HFF-Myc (cell line): ENCODE measurements around the gene GNA12.

ENCODE experiments used
- DNase-seq: peaks from one replicate; pipeline ENCODE4 v3.0.0-alpha.2; 2011; ENCODE audit warnings: low read depth; ENCODE audit errors: extremely low read depth
- H3K4me3 ChIP-seq: replicated peaks from 2 replicates; pipeline ENCODE4 v1.5.1; 2011; ENCODE audit warnings: low read depth, mild to moderate bottlenecking, control low read depth, low read length
- CTCF ChIP-seq: IDR thresholded peaks from 2 replicates; pipeline ENCODE4 v1.5.1; 2012; ENCODE audit warnings: mild to moderate bottlenecking, low read depth, low read length, control low read depth; ENCODE audit errors: missing control alignments

The GNA12 gene

GRCh38 chr7:2824026-2824677 lies 20.0 kb downstream of the GNA12 start:
- no peak overlapping the region for H3K4me3 ChIP-seq
- no peak for TF ChIP-seq CTCF
- no peak for DNase-seq

GRCh38 chr7:2823130-2823529 lies 21.0 kb downstream of the GNA12 start:
- no peak overlapping the region for H3K4me3 ChIP-seq
- DNase-seq: no peak
- TF ChIP-seq CTCF: no peak

GRCh38 chr7:2821842-2822507 lies 22.1 kb downstream of the GNA12 start:
- H3K4me3 ChIP-seq: no peak overlapping the region
- TF ChIP-seq CTCF: no peak
- no peak for DNase-seq

- DNase-seq: peak; percentile 59
- TF ChIP-seq CTCF: no peak
- no peak overlapping the region for H3K4me3 ChIP-seq
Measured at GRCh38 chr7:2821161-2821841, 22.8 kb downstream of the GNA12 start.

- DNase-seq: peak; percentile 73
- TF ChIP-seq CTCF: no peak
Measured at GRCh38 chr7:2820508-2820934, 23.6 kb downstream of the GNA12 start.

GRCh38 chr7:2819954-2820397 lies 24.1 kb downstream of the GNA12 start:
- no peak for TF ChIP-seq CTCF
- H3K4me3 ChIP-seq: no peak overlapping the region
- DNase-seq: no peak

More at GRCh38 chr7:2820508-2820934, 23.6 kb downstream of the GNA12 start:
- H3K4me3 ChIP-seq: no peak overlapping the region
